Breast epithelium (tissue), 4 donors: Measurements from ENCODE around the gene LIF. TPM values are rescaled to one million over a fixed set of nuclear protein-coding genes. Genes with fewer than 3 reads are reported as not detected.

Source experiments
- DNase-seq, 2 donors: peaks; one replicate each; pipeline ENCODE4 v3.0.0-alpha.2; 2019; ENCODE audit warnings: low spot score in 2 of 2
- H3K27ac ChIP-seq, 2 donors: fragments of 200-600 bp; sonication (generic) in 1 of 2; one replicate each; pipeline ENCODE4 v1.5.1; 2016 to 2019; ENCODE audit warnings: mild to moderate bottlenecking in 1 of 2
- H3K27me3 ChIP-seq, 2 donors: fragments of 200-600 bp; sonication (generic) in 1 of 2; one replicate each; pipeline versions ENCODE4 v1.5.1 to v1.6.0; 2017 to 2019; ENCODE audit warnings: control low read depth in 1 of 2, mild to moderate bottlenecking in 1 of 2
- H3K36me3 ChIP-seq: fragments of 200-600 bp; one replicate; pipeline ENCODE4 v1.5.1; 2019
- H3K4me1 ChIP-seq, 2 donors: fragments of 200-600 bp; sonication (generic); one replicate each; pipeline ENCODE4 v1.5.1; 2016 to 2019; ENCODE audit warnings: control low read depth in 1 of 2
- H3K4me3 ChIP-seq, 3 donors: fragments of 200-600 bp; sonication (generic); 1 replicate in 2 of 3; 2 replicates in 1 of 3; pipeline ENCODE4 v1.5.1; 2016 to 2019; ENCODE audit warnings: mild to moderate bottlenecking in 3 of 3, moderate library complexity in 2 of 3
- H3K9me3 ChIP-seq, 2 donors: fragments of 200-600 bp; sonication (generic) in 1 of 2; one replicate each; pipeline ENCODE4 v1.5.1; 2016 to 2019; ENCODE audit warnings: control low read depth in 1 of 2
- POLR2A ChIP-seq: fragments of 450-650 bp; IDR thresholded peaks from one replicate; pipeline ENCODE4 v1.6.1; 2016; ENCODE audit warnings: antibody characterized with exemption, mild to moderate bottlenecking, moderate library complexity
- POLR2AphosphoS5 ChIP-seq, 3 donors: sonication (generic); formaldehyde crosslinking; IDR thresholded peaks; one replicate each; pipeline ENCODE4 v1.6.1; 2017; ENCODE audit warnings: antibody characterized with exemption in 3 of 3
- intact Hi-C: fragments of 100-400 bp; cut with DNase I; formaldehyde crosslinking; loops from one replicate; pipeline ENCODE4 v1.15.1; 2023; ENCODE audit warnings: low total_unique reads
- total RNA-seq, 3 donors: library from RNA; depleted of rRNA; stranded (reverse); fragments of >200 nt; gene quantifications; one replicate each; pipeline ENCODE4 v1.1.0, GENCODE V29; 2016
- TF ChIP-seq, protein P1 (sequence below), 3 donors: fragments of 450-650 bp; IDR thresholded peaks; one replicate each; pipeline ENCODE4 v1.5.1; 2016 to 2017; ENCODE audit warnings: antibody characterized with exemption in 3 of 3, mild to moderate bottlenecking in 3 of 3, moderate library complexity in 3 of 3

Gene LIF
- total RNA-seq, 3 donors from 2014 or later, result 1.4 to 9.5 (median 1.6) TPM

DNA sequence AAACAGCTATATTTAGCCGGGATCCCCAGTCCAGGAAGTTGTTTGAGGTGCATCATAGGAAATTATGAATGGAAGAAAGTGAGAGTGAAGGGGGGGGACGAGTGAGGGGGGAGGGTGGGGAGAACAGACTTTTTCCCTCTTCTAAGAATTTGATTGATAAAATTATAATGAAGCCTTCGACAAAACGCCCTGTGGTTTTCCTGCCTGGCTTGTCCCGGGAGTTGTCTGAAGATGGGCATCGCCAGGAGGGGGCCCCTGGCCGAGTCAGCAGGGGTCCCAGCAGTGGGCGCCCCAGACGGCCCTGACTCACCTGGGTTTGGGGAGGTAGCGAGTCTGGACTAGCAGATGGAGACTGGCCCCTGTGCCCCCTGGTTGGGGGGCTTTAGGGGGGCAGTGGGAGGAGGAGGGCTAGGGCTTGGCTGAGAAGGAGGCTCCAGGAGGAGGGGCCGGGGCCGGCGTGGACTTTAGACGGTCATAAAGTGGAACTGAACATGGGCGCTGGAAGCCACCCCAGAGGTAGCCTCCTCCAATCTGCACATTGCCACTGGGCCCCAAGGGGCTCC lies 336 bp upstream of the LIF start:
- intact Hi-C loops, result no loop called here
- Histone ChIP-seq H3K27ac (no peak overlapping the region), H3K36me3 (no peaks in the 10 kb centered on the region), H3K27me3 (no peaks in the 10 kb centered on the region), H3K9me3 (no peaks in the 10 kb centered on the region), H3K4me1 (peaks cover 0 to 9% of the 10 kb centered on the region in 2 donors), H3K4me3 (peak overlapping the region; percentile 38 to 77 (median 59))
- no peak for TF ChIP-seq POLR2AphosphoS5 (IDR thresholded peaks at IDR 0.05)
- TF ChIP-seq, protein P1, sequence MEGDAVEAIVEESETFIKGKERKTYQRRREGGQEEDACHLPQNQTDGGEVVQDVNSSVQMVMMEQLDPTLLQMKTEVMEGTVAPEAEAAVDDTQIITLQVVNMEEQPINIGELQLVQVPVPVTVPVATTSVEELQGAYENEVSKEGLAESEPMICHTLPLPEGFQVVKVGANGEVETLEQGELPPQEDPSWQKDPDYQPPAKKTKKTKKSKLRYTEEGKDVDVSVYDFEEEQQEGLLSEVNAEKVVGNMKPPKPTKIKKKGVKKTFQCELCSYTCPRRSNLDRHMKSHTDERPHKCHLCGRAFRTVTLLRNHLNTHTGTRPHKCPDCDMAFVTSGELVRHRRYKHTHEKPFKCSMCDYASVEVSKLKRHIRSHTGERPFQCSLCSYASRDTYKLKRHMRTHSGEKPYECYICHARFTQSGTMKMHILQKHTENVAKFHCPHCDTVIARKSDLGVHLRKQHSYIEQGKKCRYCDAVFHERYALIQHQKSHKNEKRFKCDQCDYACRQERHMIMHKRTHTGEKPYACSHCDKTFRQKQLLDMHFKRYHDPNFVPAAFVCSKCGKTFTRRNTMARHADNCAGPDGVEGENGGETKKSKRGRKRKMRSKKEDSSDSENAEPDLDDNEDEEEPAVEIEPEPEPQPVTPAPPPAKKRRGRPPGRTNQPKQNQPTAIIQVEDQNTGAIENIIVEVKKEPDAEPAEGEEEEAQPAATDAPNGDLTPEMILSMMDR (IDR thresholded peaks at IDR 0.05), result no peak
- TF ChIP-seq POLR2A, result no peak
- DNase-seq, result no peak

DNA sequence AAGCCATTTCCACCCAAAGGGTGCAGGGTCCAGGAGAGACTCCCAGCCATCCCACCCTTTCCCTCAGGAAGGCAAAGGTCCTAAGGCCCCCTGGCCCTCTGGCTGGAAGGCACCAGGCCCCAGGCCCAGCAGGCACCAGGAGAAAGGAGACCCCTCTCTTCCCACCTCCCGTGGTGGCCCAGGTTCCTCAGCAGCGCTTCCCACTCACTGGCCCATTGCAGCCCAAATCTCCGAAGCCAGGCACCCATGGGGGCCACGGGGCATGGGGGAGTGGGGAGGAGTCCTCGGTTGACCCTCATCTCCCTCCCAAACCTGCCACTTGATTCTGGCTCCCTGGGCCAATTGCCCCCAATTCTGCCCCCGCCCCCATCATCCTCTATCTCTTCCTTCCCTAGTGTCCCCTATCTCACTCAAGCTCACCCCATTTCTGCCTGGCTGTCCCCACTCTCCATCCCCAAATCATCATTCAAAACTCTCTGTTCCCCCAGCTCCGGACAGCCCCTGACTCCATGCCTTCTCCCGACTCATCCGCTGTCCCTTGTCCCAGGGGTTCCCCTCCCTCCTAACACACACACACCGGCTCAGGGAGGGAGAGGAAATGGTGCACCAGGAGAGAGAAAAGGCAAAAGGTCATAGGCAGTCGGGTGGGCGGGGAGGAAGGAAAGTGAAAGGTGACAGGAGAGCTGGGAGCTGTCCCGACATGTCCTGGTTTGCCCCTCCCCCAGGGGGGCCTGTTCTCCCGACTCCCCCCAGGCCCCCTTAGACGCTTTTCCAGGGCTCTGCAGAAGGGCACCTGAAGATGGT lies 1.2 kb downstream of the LIF start:
- TF ChIP-seq POLR2A (no peak), POLR2AphosphoS5 (IDR thresholded peaks at IDR 0.05) (no peak)
- TF ChIP-seq, protein P1 (IDR thresholded peaks at IDR 0.05), result no peak
- Histone ChIP-seq H3K9me3 (no peaks in the 10 kb centered on the region), H3K27me3 (no peaks in the 10 kb centered on the region), H3K4me3 (peak overlapping the region; percentile 38 to 77 (median 59)), H3K36me3 (no peaks in the 10 kb centered on the region), H3K4me1 (peaks cover 0 to 4% of the 10 kb centered on the region in 2 donors), H3K27ac (peak overlapping the region in 1 of 2 donors; percentile 60)
- intact Hi-C loops, result no loop called here
- no peak for DNase-seq

DNA sequence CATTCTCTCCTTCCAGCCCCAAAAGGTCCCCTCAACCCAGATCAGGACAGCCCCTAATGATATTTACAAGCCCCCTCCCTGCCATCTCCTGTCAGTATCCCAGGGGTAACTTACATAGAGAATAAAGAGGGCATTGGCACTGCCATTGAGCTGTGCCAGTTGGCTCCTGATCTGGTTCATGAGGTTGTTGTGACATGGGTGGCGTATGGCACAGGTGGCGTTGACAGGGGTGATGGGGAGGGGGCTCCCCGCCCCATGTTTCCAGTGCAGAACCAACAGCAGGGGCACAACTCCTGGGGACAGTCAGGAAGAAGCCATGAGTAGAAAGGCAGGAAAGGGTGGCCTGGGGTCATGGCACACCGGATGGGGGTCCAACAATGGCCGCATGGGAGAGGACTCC lies 1.9 kb downstream of the LIF start:
- no peaks in the 10 kb centered on the region for H3K27me3 ChIP-seq
- no peaks in the 10 kb centered on the region for H3K9me3 ChIP-seq
- no peaks in the 10 kb centered on the region for H3K36me3 ChIP-seq
- TF ChIP-seq, protein P1 (IDR thresholded peaks at IDR 0.05), result no peak
- TF ChIP-seq POLR2A (no peak), POLR2AphosphoS5 (IDR thresholded peaks at IDR 0.05) (no peak)
- intact Hi-C loops, result no loop called here
- H3K4me3 ChIP-seq, result no peak overlapping the region
- peaks cover 0 to 3% of the 10 kb centered on the region in 2 donors for H3K4me1 ChIP-seq
- no peak for DNase-seq
- no peak overlapping the region for H3K27ac ChIP-seq

DNA sequence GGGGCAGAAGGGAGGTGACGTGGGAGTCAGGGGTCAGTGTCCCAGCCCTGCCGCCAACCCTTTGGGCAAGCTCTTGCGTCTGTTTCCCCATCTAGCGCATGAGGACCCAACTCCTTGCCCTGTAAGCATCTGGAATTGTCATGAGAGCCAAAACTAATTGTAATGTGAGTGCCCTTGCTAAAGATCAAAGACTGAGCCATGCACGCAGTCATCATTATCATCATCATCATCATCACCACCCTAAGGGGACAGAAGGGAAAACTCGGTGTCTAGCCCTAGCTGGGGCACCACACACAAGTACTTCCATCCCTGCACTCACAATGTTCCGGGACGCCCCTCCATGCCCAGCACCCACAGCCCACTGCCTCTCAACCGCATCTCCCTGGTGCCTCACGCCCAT lies 2.5 kb downstream of the LIF start:
- no peaks in the 10 kb centered on the region for H3K9me3 ChIP-seq
- no peak overlapping the region for H3K27ac ChIP-seq
- no peak overlapping the region for H3K4me3 ChIP-seq
- TF ChIP-seq, protein P1 (IDR thresholded peaks at IDR 0.05), result no peak
- TF ChIP-seq POLR2AphosphoS5 (IDR thresholded peaks at IDR 0.05) (no peak), POLR2A (no peak)
- intact Hi-C loops, result no loop called here
- peaks cover 0 to 3% of the 10 kb centered on the region in 2 donors for H3K4me1 ChIP-seq
- H3K36me3 ChIP-seq, result no peaks in the 10 kb centered on the region
- DNase-seq, result no peak
- H3K27me3 ChIP-seq, result no peaks in the 10 kb centered on the region

DNA sequence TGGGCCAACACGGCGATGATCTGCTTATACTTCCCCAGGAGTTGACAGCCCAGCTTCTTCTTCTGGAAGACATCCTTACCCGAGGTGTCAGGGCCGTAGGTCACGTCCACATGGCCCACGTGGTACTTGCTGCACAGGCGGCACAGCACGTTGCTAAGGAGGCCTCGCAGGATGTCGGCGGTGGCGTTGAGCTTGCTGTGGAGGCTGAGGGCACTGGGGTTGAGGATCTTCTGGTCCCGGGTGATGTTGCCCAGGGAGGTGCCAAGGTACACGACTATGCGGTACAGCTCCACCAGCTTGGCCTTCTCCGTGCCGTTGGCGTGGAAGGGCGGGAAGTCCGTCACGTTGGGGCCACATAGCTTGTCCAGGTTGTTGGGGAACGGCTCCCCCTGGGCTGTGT lies 2.9 kb downstream of the LIF start:
- TF ChIP-seq POLR2AphosphoS5 (IDR thresholded peaks at IDR 0.05), result no peak
- no peaks in the 10 kb centered on the region for H3K36me3 ChIP-seq
- H3K27ac ChIP-seq, result no peak overlapping the region
- no peaks in the 10 kb centered on the region for H3K27me3 ChIP-seq
- no peaks in the 10 kb centered on the region for H3K9me3 ChIP-seq
- intact Hi-C loops, result no loop called here
- DNase-seq, result no peak
- H3K4me1 ChIP-seq, result peaks cover 0 to 3% of the 10 kb centered on the region in 2 donors
- no peak overlapping the region for H3K4me3 ChIP-seq
